Mesendoderm (in vitro differentiated cells): Measurements from ENCODE around the gene TMEM82. TPM values are rescaled to one million over a fixed set of nuclear protein-coding genes. Genes with fewer than 3 reads are reported as not detected.
A peak's percentile ranks its signal among the peaks of the same experiment; 100 is the strongest.
"Not testable (repeated sequence)": the region's sequence is repeated elsewhere in the genome, so short reads cannot be mapped to it uniquely, and the experiment has no call there.

Experiments used
- DNase-seq: peaks from one replicate; pipeline ENCODE4 v3.0.0; 2013
- H2AK5ac ChIP-seq: 2 replicates; pipeline ENCODE4 v1.6.1; 2013; ENCODE audit warnings: low read length, inconsistent platforms
- H2BK120ac ChIP-seq: 2 replicates; pipeline ENCODE4 v1.6.1; 2013; ENCODE audit warnings: low read depth, mild to moderate bottlenecking, low read length, moderate library complexity, mixed read lengths
- H2BK15ac ChIP-seq: replicated peaks from 2 replicates; pipeline ENCODE4 v1.6.1; 2013; ENCODE audit warnings: low read depth, mild to moderate bottlenecking, moderate library complexity
- H2BK5ac ChIP-seq: 2 replicates; pipeline ENCODE4 v1.6.1; 2013; ENCODE audit warnings: low read length, inconsistent platforms
- H3K18ac ChIP-seq: 2 replicates; pipeline ENCODE4 v1.6.1; 2013; ENCODE audit warnings: mild to moderate bottlenecking, low read length, mixed read lengths
- H3K23ac ChIP-seq: one replicate; pipeline ENCODE4 v1.6.1; 2013; ENCODE audit warnings: low read length
- H3K27ac ChIP-seq: 2 replicates; pipeline ENCODE4 v1.5.1; 2013; ENCODE audit warnings: low read depth, mild to moderate bottlenecking, inconsistent platforms, low read length, moderate library complexity
- H3K27me3 ChIP-seq: 2 replicates; pipeline ENCODE4 v1.6.1; 2013; ENCODE audit warnings: low read length, control low read depth, mild to moderate bottlenecking, inconsistent platforms; ENCODE audit not compliant: insufficient read depth, poor library complexity
- H3K36me3 ChIP-seq: 2 replicates; pipeline ENCODE4 v1.6.1; 2013; ENCODE audit warnings: low read length, inconsistent platforms; ENCODE audit not compliant: control insufficient read depth, insufficient read depth
- H3K4ac ChIP-seq: one replicate; pipeline ENCODE4 v1.6.1; 2013; ENCODE audit warnings: low read depth, mild to moderate bottlenecking, low read length, moderate library complexity
- H3K4me1 ChIP-seq: 2 replicates; pipeline ENCODE4 v1.6.1; 2013; ENCODE audit warnings: low read depth, low read length, inconsistent platforms; ENCODE audit not compliant: control insufficient read depth
- H3K4me2 ChIP-seq: 2 replicates; pipeline ENCODE4 v1.6.1; 2013; ENCODE audit warnings: low read length
- H3K4me3 ChIP-seq: 2 replicates; pipeline ENCODE4 v1.5.1; 2013; ENCODE audit warnings: mild to moderate bottlenecking, low read length
- H3K56ac ChIP-seq: one replicate; pipeline ENCODE4 v1.6.1; 2013; ENCODE audit warnings: low read length
- H3K79me1 ChIP-seq: 2 replicates; pipeline ENCODE4 v1.6.1; 2013; ENCODE audit warnings: low read length, inconsistent platforms
- H3K79me2 ChIP-seq: 2 replicates; pipeline ENCODE4 v1.6.1; 2013; ENCODE audit warnings: mild to moderate bottlenecking, low read length; ENCODE audit not compliant: control insufficient read depth, insufficient read depth
- H3K9ac ChIP-seq: 2 replicates; pipeline ENCODE4 v1.6.1; 2013; ENCODE audit warnings: low read length, inconsistent platforms
- H4K5ac ChIP-seq: one replicate; pipeline ENCODE4 v1.6.1; 2013; ENCODE audit warnings: low read length
- H4K8ac ChIP-seq: one replicate; pipeline ENCODE4 v1.6.1; 2013; ENCODE audit warnings: low read depth, mild to moderate bottlenecking, control low read depth, low read length, moderate library complexity
- WGBS: extraction: QIAGEN DNeasy Blood & Tissue Kit; methylation state at CpG from one replicate; pipeline ENCODE4 v1.1.7; 2013; ENCODE audit warnings: low lambda C conversion rate, missing lambda C conversion rate; ENCODE audit not compliant: insufficient coverage; ENCODE audit errors: extremely low coverage; 5-methylcytosine and 5-hydroxymethylcytosine counted together
- polyA plus RNA-seq, 2 experiments: library from polyadenylated mRNA; stranded (reverse); fragments of 200-250 nt; gene quantifications; one replicate each; pipeline ENCODE4 v1.2.3, GENCODE V29; 2013

TMEM82 gene
- polyA plus RNA-seq (2013, experiment 1 of 2): 0.20 TPM
- 0.14 TPM for polyA plus RNA-seq (2013, experiment 2 of 2)

GRCh38 chr1:15742339-15742801, at the start of gene TMEM82:
Gene TMEM82, plus strand, starts transcription at chr1:15742499. Its CDS starts 61 bp downstream, at chr1:15742560.
- H3K36me3 ChIP-seq: no peaks in the 10 kb centered on the region
- peak; percentile 73 for DNase-seq
- H2AK5ac ChIP-seq: no peak within 1 kb of the TSS
- no peaks in the 10 kb centered on the region for H3K4me1 ChIP-seq
- WGBS: no CpG with 5 or more reads among the region's 14 CpGs
- H3K56ac ChIP-seq: peak within 1 kb of the TSS; percentile 58
- peak within 1 kb of the TSS; percentile 20 for H3K9ac ChIP-seq
- no peak within 1 kb of the TSS for H3K4ac ChIP-seq
- H2BK5ac ChIP-seq: no peak within 1 kb of the TSS
- H3K23ac ChIP-seq: no peak within 1 kb of the TSS
- H3K27me3 ChIP-seq: no peaks in the 10 kb centered on the region
- no peaks in the 10 kb centered on the region for H3K79me1 ChIP-seq
- no peak within 1 kb of the TSS for H4K8ac ChIP-seq
- H3K4me2 ChIP-seq: peak within 1 kb of the TSS; percentile 4
- no peak within 1 kb of the TSS for H3K18ac ChIP-seq
- no peak within 1 kb of the TSS for H2BK120ac ChIP-seq
- H3K79me2 ChIP-seq: no peaks in the 10 kb centered on the region
- no peak within 1 kb of the TSS for H4K5ac ChIP-seq
- H2BK15ac ChIP-seq: no peak within 1 kb of the TSS
- no peak within 1 kb of the TSS for H3K27ac ChIP-seq
- H3K4me3 ChIP-seq: no peak within 1 kb of the TSS

- no peak for DNase-seq
- Histone ChIP-seq H3K4me1 (no peaks in the 10 kb centered on the region), H4K8ac (no peak overlapping the region), H3K23ac (no peak overlapping the region), H3K4ac (no peak overlapping the region), H3K9ac (no peak overlapping the region), H3K79me1 (peaks cover 31% of the 10 kb centered on the region), H2BK5ac (no peak overlapping the region), H4K5ac (no peak overlapping the region), H3K79me2 (peaks cover 28% of the 10 kb centered on the region), H3K56ac (no peak overlapping the region), H2BK120ac (no peak overlapping the region), H3K27ac (no peak overlapping the region), H3K18ac (no peak overlapping the region), H3K36me3 (no peaks in the 10 kb centered on the region), H2BK15ac (no peak overlapping the region), H3K4me3 (no peak overlapping the region), H2AK5ac (no peak overlapping the region), H3K27me3 (no peaks in the 10 kb centered on the region), H3K4me2 (no peak overlapping the region)
- no CpG with 5 or more reads among the region's 5 CpGs for WGBS
Observed at GRCh38 chr1:15693371-15693770, 48.9 kb upstream of the TMEM82 start.

- H3K27ac ChIP-seq: no peak overlapping the region
- H4K5ac ChIP-seq: no peak overlapping the region
- no peak overlapping the region for H2BK15ac ChIP-seq
- H3K79me2 ChIP-seq: peaks cover 10% of the 10 kb centered on the region
- H4K8ac ChIP-seq: no peak overlapping the region
- no peak overlapping the region for H3K4me3 ChIP-seq
- no peaks in the 10 kb centered on the region for H3K36me3 ChIP-seq
- H3K56ac ChIP-seq: no peak overlapping the region
- no peak overlapping the region for H2AK5ac ChIP-seq
- H3K4me2 ChIP-seq: no peak overlapping the region
- H2BK5ac ChIP-seq: no peak overlapping the region
- peaks cover 24% of the 10 kb centered on the region for H3K79me1 ChIP-seq
- no CpG with 5 or more reads among the region's 10 CpGs for WGBS
- no peak overlapping the region for H3K4ac ChIP-seq
- H2BK120ac ChIP-seq: no peak overlapping the region
- no peak overlapping the region for H3K9ac ChIP-seq
- DNase-seq: no peak
- no peaks in the 10 kb centered on the region for H3K4me1 ChIP-seq
- no peak overlapping the region for H3K18ac ChIP-seq
- no peak overlapping the region for H3K23ac ChIP-seq
- H3K27me3 ChIP-seq: no peaks in the 10 kb centered on the region
Observed at GRCh38 chr1:15696956-15697521, 45.3 kb upstream of the TMEM82 start.

GRCh38 chr1:15698201-15698600, 44.1 kb upstream of the TMEM82 start:
- no peak for DNase-seq
- H2BK15ac ChIP-seq: no peak overlapping the region
- H2BK120ac ChIP-seq: no peak overlapping the region
- H3K4ac ChIP-seq: no peak overlapping the region
- no peak overlapping the region for H3K27ac ChIP-seq
- H3K4me2 ChIP-seq: no peak overlapping the region
- H3K27me3 ChIP-seq: no peaks in the 10 kb centered on the region
- no peaks in the 10 kb centered on the region for H3K36me3 ChIP-seq
- H3K79me1 ChIP-seq: peaks cover 21% of the 10 kb centered on the region
- H2BK5ac ChIP-seq: no peak overlapping the region
- peaks cover 5% of the 10 kb centered on the region for H3K79me2 ChIP-seq
- no peak overlapping the region for H3K4me3 ChIP-seq
- no peaks in the 10 kb centered on the region for H3K4me1 ChIP-seq
- H4K5ac ChIP-seq: no peak overlapping the region
- H3K56ac ChIP-seq: no peak overlapping the region
- H4K8ac ChIP-seq: no peak overlapping the region
- no peak overlapping the region for H2AK5ac ChIP-seq
- no CpG with 5 or more reads among the region's 2 CpGs for WGBS
- H3K23ac ChIP-seq: no peak overlapping the region
- H3K18ac ChIP-seq: no peak overlapping the region
- no peak overlapping the region for H3K9ac ChIP-seq

GRCh38 chr1:15699321-15699720, 43.0 kb upstream of the TMEM82 start:
- not testable (repeated sequence) for DNase-seq, H3K4me3 ChIP-seq, H3K4me1 ChIP-seq, H2AK5ac ChIP-seq, H2BK120ac ChIP-seq, H3K27me3 ChIP-seq, H3K4ac ChIP-seq, H2BK5ac ChIP-seq, H4K5ac ChIP-seq, H2BK15ac ChIP-seq, H3K23ac ChIP-seq, H3K79me2 ChIP-seq, H3K56ac ChIP-seq, H3K4me2 ChIP-seq, H3K36me3 ChIP-seq, H3K18ac ChIP-seq, H3K9ac ChIP-seq, H4K8ac ChIP-seq, H3K27ac ChIP-seq
- no CpG with 5 or more reads among the region's 4 CpGs for WGBS
- peaks cover 20% of the 10 kb centered on the region for H3K79me1 ChIP-seq

GRCh38 chr1:15700508-15700907, 41.8 kb upstream of the TMEM82 start:
- H3K4ac ChIP-seq: no peak overlapping the region
- no peak overlapping the region for H3K18ac ChIP-seq
- no peak overlapping the region for H2BK5ac ChIP-seq
- H3K27me3 ChIP-seq: no peaks in the 10 kb centered on the region
- H3K23ac ChIP-seq: no peak overlapping the region
- no peak overlapping the region for H3K4me3 ChIP-seq
- no peak overlapping the region for H3K4me2 ChIP-seq
- no peak overlapping the region for H3K9ac ChIP-seq
- H4K8ac ChIP-seq: no peak overlapping the region
- H3K56ac ChIP-seq: no peak overlapping the region
- H3K79me1 ChIP-seq: peaks cover 21% of the 10 kb centered on the region
- H2AK5ac ChIP-seq: no peak overlapping the region
- no peak overlapping the region for H3K27ac ChIP-seq
- DNase-seq: no peak
- no peak overlapping the region for H2BK120ac ChIP-seq
- no peak overlapping the region for H4K5ac ChIP-seq
- peaks cover 3% of the 10 kb centered on the region for H3K79me2 ChIP-seq
- no CpG with 5 or more reads among the region's 6 CpGs for WGBS
- H3K4me1 ChIP-seq: no peaks in the 10 kb centered on the region
- H3K36me3 ChIP-seq: peaks cover 1% of the 10 kb centered on the region
- H2BK15ac ChIP-seq: no peak overlapping the region
